A673 (cell line): ENCODE data around the gene HOXA6. TPM values are rescaled to one million over a fixed set of nuclear protein-coding genes. Genes with fewer than 3 reads are reported as not detected.

Source experiments
- BruUV-seq: library from RNA; stranded (reverse); fragments of 400-500 nt; replicated peaks from 2 replicates; lab custom pipeline; 2021; lab: Mats Ljungman, UMichigan
- CTCF ChIA-PET: fragments of 300-600 bp; sonication (Branson Sonifier 250); formaldehyde crosslinking; loops from one replicate; lab custom pipeline; 2022; ENCODE audit warnings: antibody characterized with exemption; lab: Charles Lee
- POLR2A ChIA-PET: fragments of 300-600 bp; sonication (Branson Sonifier 250); formaldehyde crosslinking; loops from one replicate; lab custom pipeline; 2022; ENCODE audit warnings: antibody characterized with exemption; ENCODE audit not compliant: low non-redundant PET; lab: Charles Lee
- DNase-seq: peaks from one replicate; pipeline ENCODE4 v3.0.0-alpha.2; 2015; ENCODE audit warnings: low spot score
- H3K27ac ChIP-seq: fragments of 200-600 bp; sonication (generic); 2 replicates; pipeline ENCODE4 v1.5.1; 2016; ENCODE audit warnings: mixed run types, low read depth, mild to moderate bottlenecking, mixed read lengths, antibody characterized with exemption, low read length; ENCODE audit not compliant: poor library complexity, severe bottlenecking
- H3K27me3 ChIP-seq: fragments of 200-600 bp; sonication (generic); replicated peaks from 2 replicates; pipeline ENCODE4 v1.6.1; 2017; ENCODE audit warnings: mixed run types, low read depth, mild to moderate bottlenecking, mixed read lengths, antibody characterized with exemption, low read length; ENCODE audit not compliant: insufficient read depth, poor library complexity
- H3K36me3 ChIP-seq: fragments of 200-600 bp; sonication (generic); 2 replicates; pipeline ENCODE4 v1.6.1; 2016; ENCODE audit warnings: mixed run types, mild to moderate bottlenecking, mixed read lengths, antibody characterized with exemption, low read length; ENCODE audit not compliant: insufficient read depth, poor library complexity, severe bottlenecking
- H3K4me1 ChIP-seq: fragments of 200-600 bp; sonication (generic); 2 replicates; pipeline ENCODE4 v1.6.1; 2017; ENCODE audit warnings: mixed run types, mild to moderate bottlenecking, mixed read lengths, antibody characterized with exemption, low read length; ENCODE audit not compliant: insufficient read depth, poor library complexity, severe bottlenecking
- H3K4me3 ChIP-seq: fragments of 200-600 bp; sonication (generic); 2 replicates; pipeline ENCODE4 v1.5.1; 2016; ENCODE audit warnings: low read depth, mixed run types, mild to moderate bottlenecking, mixed read lengths, low read length; ENCODE audit not compliant: poor library complexity, severe bottlenecking
- H3K9me3 ChIP-seq: fragments of 200-600 bp; sonication (generic); 2 replicates; pipeline ENCODE4 v1.6.1; 2016; ENCODE audit warnings: mixed run types, low read depth, mild to moderate bottlenecking, mixed read lengths, antibody characterized with exemption, low read length; ENCODE audit not compliant: poor library complexity, severe bottlenecking
- CTCF ChIP-seq: fragments of 300-800, 200-600 bp; sonication (generic); conservative IDR thresholded peaks from 2 replicates; pipeline ENCODE4 v1.5.1; 2017; ENCODE audit warnings: low read depth, mild to moderate bottlenecking, antibody characterized with exemption, low read length, moderate library complexity, mixed read lengths
- EZH2 ChIP-seq: fragments of 200-600 bp; sonication (generic); IDR thresholded peaks from 2 replicates; pipeline ENCODE4 v1.6.1; 2017; ENCODE audit warnings: borderline replicate concordance, low read depth, mild to moderate bottlenecking, mixed read lengths, antibody characterized with exemption, low read length; ENCODE audit not compliant: poor library complexity, severe bottlenecking
- intact Hi-C: fragments of 100-400 bp; cut with micrococcal nuclease; formaldehyde crosslinking; loops from one replicate; pipeline ENCODE4 v1.10.0; 2022; ENCODE audit not compliant: unreplicated experiment
- total RNA-seq: library from RNA; stranded (reverse); gene quantifications from 2 replicates; pipeline ENCODE4 v1.2.3, GENCODE V29; 2021

HOXA6 gene
- total RNA-seq, 1 experiment from 2014 or later, result not detected

- no peaks in the 10 kb centered on the region for H3K36me3 ChIP-seq
- H3K27ac ChIP-seq, result no peak overlapping the region
- BruUV-seq, result no TSS peak
- no peaks in the 10 kb centered on the region for H3K4me1 ChIP-seq
- ChIA-PET POLR2A (no interaction called here), CTCF (no interaction called here)
- DNase-seq, result no peak
- H3K4me3 ChIP-seq, result no peak overlapping the region
- TF ChIP-seq EZH2, result no peak
- TF ChIP-seq CTCF, result no peak
- intact Hi-C loops, result loop anchor here (10.0 kb wide), 1 partner anchor 1273 kb away; no protein-coding TSS in a partner anchor
- no peaks in the 10 kb centered on the region for H3K9me3 ChIP-seq
- H3K27me3 ChIP-seq, result peaks cover 88% of the 10 kb centered on the region
Observed at GRCh38 chr7:27167916-27168264, 20.3 kb upstream of the HOXA6 start.

DNA sequence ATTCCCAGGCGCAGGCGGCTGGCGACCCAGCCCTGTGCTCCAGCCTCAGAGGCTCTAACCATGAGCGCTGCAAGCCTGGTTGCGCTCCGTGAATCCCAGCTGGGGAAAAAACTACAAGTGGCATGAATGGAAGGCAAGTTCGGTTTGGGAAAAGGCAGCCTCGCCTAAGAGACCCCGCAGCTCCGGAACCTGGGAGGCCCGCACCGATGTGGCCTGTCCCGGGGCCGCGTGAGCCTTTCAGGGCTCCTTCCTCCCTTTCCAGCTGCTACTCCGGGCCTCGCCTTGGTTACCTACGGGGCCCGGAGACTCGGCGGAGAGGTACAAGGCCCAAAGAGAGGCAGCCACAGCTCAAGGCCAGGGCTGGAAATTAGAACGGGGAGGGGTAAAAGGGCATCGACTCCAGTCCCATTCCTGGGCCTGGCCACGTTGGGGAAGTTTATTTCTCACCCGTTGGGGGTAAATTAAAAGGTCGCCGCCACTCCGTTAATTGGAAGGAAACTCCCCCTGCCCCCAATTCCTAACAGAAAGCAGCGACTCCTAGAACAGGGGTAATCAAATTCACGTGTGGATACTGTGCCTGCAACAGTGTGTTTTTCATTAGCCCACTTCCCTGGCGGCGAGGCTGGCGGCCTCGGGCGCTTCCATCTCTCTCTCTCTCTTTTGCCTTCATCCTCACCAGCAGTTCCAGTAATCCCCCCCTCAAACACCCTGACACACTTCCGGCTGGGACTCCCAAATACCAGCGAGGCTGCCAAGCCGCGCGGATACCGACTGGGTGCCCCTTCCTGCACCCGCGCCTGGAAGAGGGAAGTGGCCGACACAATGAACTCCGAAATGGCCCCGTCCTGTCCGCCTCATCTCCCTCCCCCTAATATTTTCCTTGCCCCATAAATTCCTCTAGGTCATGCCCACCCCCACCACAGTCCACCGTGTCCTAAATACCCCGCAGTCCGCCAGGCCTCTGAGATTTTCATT lies 19.2 kb upstream of the HOXA6 start:
- H3K4me1 ChIP-seq, result no peaks in the 10 kb centered on the region
- BruUV-seq, result no TSS peak
- CTCF ChIA-PET, result no interaction called here
- no peak for TF ChIP-seq CTCF
- TF ChIP-seq EZH2, result no peak
- H3K27me3 ChIP-seq, result peaks cover 83% of the 10 kb centered on the region
- H3K9me3 ChIP-seq, result no peaks in the 10 kb centered on the region
- no peaks in the 10 kb centered on the region for H3K36me3 ChIP-seq
- H3K4me3 ChIP-seq, result no peak overlapping the region
- POLR2A ChIA-PET, result no interaction called here
- intact Hi-C loops, result loop anchor here (10.0 kb wide), 1 partner anchor 1272 kb away; no protein-coding TSS in a partner anchor
- no peak for DNase-seq
- H3K27ac ChIP-seq, result no peak overlapping the region

DNA sequence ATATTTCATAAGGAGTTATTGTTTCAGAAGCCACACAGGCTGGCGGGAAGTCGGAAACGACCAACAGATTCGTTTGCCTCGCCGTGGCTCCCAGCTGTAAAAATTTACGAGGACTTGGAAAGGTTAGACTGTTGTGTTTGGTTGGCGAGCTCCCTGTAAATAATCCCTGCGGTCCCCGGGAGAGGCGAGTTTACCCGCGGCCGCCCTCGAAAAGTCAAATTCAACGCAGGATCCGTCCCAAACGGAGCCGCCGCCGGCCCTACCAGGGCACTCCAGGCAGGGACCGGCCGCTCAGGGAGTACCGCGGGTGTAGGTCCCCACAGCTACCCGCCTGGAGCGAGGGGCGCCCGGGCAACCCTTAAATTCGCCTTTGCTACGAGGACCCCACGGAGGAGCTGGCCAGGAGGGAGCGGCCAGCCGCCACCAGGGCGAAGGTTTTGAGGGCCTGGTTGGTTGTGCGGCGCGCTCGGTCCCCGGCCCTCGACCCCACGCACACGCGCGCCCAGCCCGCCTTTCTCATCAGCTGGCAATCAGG lies 18.5 kb upstream of the HOXA6 start:
- H3K4me1 ChIP-seq, result no peaks in the 10 kb centered on the region
- CTCF ChIA-PET, result no interaction called here

More for the DNA sequence above, 18.5 kb upstream of the HOXA6 start:
- no peak for DNase-seq
- no peak for TF ChIP-seq EZH2
- TF ChIP-seq CTCF, result no peak
- Histone ChIP-seq H3K4me3 (no peak overlapping the region), H3K36me3 (no peaks in the 10 kb centered on the region), H3K27ac (no peak overlapping the region), H3K9me3 (no peaks in the 10 kb centered on the region), H3K27me3 (peaks cover 75% of the 10 kb centered on the region)
- intact Hi-C loops, result loop anchor here (10.0 kb wide), 1 partner anchor 1271 kb away; no protein-coding TSS in a partner anchor
- no TSS peak for BruUV-seq
- POLR2A ChIA-PET, result no interaction called here
